Stimulated activated CD8-positive, alpha-beta memory T cell treated with anti-CD3 and anti-CD28 coated beads, Interleukin-15, amount 100 ng/mL, for 1 hour (primary cell): Measurements from ENCODE around the gene MRPS17.
"Not testable (repeated sequence)": the region's sequence is repeated elsewhere in the genome, so short reads cannot be mapped to it uniquely, and the experiment has no call there.

Experiments
- DNase-seq: peaks from one replicate; pipeline ENCODE4 v3.0.0-alpha.2; 2020; ENCODE audit warnings: low read depth

The MRPS17 gene

DNA sequence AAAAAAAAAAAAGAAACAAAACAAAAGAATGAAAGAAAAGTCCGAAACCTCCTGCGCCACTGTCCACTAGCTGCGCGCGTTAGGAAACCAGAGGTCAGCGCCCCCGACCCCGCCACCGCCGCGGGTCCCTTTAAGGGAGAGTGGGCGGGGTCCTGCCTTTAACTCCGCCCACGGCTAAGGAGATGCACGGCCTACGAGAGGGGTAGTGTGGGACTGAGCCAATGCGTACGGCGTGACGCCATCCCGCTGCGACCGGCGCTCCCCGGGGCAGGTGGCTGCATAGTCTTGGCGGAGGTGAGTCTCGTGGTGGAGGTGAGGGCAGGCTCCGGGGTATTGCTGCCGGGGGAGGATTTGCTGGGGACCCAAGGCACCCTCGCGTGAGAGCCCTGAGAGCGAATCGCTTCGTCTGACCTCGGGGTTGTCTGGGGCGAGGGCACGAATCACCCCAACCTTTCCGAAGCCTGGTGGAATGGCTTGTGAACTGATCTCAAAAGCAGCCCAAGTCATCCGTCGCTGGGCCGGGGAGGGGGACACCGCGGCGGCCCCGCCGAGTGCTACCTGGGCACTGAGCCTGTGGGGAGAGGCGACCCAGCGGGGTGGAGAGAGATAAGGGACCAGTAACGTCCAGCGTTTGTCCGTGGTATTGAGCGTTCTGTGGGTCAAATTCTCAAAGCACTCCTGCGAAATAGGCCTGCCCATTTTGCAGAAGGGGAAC is at the start of gene MRPS17:
Gene MRPS17 (plus strand): TSS at position 241 of the 715 bp plus-strand sequence. CDS start 1,319 bp downstream, outside the sequence.
- DNase-seq, result peak; percentile 80

DNA sequence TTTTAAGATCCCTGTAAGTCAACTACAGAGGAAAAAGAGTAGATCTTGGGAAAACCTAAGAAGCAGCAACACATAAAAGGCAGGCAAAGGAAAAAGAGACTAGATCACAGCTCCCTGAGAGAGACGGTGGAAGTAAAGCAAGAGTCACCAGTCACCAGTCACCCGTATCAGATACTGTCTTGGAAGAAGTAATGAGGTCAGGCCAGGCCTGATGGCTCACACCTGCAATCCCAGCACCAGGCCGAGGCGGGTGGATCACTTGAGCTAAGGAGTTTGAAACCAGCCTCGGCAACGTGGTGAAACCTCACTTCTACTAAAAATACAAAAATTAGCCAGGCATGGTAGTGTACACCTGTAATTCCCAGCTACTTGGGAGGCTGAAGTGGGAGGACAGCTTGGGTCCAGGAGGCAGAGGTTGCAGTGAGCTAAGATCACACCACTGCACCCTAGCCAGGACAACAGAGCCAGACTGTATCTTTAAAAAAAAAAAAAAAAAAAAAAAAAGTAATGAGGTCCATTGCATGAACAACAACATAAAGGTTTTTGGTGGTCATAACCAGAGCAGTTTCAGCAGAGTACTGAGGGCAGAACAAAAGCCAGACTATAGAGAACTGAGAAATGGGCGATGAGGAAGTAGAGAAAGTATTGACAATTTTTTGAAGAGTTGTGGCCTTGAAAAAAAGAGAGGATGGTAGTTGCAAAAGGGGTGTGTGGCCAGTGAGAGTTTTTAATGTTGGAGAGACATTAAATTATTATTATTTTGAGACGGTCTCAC is 47.5 kb upstream of the MRPS17 start:
- DNase-seq, result no peak

DNA sequence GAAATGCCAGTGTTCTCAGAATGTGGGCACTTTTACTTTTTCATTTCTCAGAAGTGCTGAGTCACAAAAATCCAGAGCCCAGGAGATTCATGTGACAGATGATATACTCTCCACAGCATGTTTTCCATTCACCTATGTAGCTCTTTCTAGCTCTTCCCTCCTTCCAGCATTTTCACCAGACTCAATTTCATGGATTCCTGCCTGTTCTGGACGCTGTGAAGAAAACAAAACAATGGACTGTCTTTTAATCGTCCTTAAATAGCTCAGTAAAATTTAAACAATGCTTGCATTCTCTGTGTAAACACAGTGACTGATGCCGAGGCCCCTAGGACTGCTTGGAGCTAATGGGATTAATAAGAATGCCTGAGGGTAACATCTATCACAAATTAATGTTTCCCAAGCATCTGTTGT is 38.9 kb upstream of the MRPS17 start:
- no peak for DNase-seq

DNA sequence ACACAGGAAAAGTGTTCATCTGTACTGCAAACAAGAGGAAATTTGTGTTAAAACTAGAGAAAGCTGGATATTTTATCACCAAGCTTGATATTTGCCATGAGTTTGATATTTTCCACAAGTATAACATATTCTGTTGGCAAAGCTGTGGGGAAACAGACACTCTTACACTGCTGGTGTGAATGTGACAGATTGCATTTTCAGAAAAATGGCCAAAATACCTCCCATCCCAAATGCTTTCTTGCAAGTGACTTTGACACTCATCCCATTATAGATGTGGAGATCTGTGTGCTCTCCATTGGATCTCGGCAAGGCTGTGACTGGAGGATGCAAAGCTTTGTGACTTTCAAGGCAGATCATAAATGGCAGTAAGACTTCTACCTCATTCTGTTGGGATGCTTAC is 33.9 kb upstream of the MRPS17 start:
- DNase-seq, result no peak

DNA sequence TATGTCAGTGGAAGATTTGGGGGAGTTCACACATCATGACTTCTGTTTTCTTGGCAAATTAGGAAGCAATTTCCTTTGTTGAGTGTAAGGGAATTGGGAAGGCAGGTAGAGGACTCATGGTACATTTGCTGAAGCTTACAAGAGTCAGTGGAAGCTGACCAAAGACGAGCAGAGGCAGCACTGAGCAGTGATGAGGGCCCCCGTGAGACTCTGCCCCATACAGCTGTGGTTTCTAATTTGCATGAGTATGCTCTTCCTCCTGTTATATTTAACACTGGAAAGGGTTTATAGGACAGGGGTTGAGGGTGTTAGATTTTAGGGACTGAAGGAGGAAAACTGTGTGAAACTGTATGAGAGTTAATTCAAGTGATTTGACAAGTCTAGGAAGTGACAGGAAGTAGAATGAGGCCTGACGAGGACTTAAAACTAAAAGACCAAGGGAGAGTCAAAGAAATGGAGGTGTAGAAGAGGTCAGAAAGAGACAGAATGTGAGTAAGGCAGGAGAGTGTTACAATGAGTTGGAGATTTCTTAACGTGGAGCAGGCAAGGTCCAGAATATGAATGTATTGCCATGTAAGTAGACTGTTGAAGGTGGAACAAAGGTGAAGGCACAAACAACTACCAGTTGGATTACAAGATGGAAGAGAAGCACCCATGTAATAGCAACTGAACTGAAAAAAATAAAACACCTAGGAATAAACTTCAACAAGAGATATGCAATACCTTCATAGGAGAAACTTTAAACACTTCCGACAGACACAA is 23.5 kb upstream of the MRPS17 start:
- no peak for DNase-seq

DNA sequence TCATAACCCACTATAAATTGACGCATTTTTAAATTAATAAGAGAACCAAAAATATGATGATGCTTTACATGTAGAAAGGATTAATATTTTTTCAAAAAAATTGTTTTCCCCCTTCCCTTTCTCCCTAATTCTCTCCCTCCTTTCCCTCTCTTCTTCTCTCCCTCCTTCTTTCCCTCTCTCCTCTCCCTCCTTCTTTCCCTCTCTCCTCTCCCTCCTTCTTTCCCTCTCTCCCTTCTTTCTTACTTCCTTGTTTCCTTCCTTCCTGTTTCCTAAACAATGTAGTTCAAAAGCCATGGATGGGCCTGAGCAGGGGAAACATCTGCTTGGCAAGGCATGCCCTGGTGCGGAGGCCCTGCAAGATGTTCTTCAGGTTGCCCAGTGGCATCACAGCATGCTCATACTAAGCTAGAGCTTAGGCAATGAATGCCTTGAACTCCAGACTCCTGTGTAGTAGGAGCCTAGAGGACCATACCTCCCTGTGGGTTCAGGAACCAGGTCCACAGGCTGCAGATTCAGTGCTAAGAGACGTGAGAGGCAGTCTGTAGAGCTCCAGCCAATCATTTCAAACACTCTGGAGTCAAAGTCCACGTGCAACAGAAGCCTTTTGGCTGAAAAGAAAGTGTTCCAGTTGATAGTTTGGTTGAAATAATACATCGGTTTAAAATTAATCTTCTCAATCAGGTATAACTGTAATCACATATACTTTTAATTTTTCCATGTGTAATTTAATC is 20.1 kb upstream of the MRPS17 start:
- DNase-seq, result no peak

DNA sequence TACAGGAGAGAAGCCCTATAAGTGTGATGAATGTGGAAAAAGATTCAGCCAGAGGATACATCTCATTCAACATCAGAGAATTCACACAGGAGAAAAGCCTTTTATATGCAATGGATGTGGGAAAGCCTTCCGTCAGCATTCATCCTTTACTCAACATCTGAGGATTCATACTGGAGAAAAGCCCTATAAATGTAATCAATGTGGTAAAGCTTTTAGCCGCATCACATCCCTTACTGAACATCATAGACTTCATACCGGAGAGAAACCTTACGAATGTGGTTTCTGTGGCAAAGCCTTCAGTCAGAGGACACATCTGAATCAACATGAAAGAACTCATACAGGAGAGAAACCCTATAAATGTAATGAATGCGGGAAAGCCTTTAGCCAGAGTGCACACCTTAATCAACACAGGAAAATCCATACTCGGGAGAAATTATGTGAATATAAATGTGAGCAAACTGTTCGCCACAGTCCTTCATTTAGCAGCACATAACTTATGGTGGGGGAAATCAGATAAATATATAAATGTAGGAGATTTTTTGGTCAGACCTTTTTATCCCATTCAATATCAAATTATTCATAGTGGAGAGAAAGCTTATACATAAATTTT is 12.1 kb upstream of the MRPS17 start:
- no peak for DNase-seq

DNA sequence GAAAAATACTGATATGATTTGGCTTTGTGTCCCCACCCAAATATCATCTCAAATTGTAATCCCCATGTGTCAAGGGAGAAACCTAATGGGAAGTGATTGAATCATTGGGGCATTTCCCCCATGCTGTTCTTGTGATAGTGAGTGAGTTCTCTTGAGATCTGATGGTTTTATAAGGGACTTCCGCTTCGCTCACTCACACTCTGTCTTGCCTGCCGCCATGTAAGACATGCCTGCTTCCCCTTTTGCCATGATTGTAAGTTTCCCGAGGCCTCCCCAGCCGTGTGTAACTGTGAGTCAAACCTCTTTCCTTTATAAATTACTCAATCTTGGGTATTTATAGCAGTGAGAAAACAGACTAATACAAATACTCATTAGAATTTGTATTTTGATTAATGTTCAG is 5.1 kb upstream of the MRPS17 start:
- DNase-seq, result no peak

DNA sequence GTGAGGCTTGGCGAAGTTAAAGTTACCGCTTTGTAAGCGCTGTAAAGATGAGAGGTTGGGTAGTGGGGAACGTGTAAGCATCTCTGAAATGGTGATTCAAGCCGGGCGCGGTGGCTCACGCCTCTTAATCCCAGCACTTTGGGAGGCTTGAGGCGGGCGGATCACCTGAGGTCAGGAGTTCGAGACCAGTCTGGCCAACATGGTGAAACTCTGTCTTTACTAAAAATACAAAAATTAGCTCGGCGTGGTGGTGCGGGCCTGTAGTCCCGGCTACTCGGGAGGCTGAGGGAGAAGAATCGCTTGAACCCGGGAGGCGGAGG is 635 bp downstream of the MRPS17 start:
- DNase-seq, result not testable (repeated sequence)

DNA sequence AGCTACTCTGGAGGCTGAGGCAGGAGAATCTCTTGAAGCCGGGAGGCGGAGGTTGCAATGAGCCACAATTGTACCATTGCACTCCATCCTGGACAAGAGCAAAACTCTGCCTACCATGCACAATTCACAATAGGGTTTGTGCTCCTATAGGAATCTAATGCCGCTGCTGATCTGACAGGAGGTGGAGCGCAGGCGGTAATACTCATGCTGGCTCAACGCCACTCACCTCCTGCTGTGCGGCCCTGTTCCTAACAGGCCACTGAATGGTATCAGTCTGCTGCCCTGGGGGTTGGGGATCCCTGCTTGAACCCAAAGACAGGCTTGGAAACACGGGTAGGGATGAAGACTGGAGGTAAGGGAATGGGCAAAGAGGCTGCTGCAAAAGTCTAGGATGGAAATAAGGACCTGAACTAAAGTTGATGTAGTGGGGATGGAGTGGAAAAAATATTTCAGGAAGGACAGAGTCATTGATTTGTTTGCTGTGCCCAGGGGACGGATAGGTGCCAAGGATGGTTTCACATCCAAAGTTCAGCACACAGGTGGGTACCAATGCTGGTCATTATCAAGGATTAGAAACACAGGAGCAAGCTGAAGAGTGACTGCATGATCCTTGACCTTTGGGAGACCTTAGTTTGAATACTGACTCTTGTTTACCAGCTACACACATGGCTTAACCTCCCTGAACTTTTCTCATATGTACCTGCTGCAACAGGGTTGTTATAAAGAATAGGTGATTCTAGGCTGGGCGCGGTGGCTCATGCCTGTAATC is 2.2 kb downstream of the MRPS17 start:
- DNase-seq, result no peak

DNA sequence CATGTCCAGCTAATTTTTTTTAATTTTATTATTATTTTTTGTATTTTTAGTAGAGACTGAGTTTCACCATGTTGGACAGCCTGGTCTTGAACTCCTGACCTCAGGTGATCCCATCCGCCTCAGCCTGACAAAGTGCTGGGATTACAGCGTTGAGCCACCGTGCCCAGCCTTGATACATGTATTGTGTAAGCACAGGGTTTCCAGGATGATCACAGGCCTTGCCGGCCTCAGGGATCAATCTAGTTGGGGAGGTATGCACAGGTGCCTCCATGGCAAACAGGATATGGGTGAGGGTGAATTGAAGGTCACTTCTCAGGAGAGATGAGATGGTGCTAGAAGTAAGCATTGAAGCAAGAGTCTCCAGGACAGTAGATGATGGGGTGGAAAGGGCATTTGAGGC is 5.5 kb downstream of the MRPS17 start:
- no peak for DNase-seq

DNA sequence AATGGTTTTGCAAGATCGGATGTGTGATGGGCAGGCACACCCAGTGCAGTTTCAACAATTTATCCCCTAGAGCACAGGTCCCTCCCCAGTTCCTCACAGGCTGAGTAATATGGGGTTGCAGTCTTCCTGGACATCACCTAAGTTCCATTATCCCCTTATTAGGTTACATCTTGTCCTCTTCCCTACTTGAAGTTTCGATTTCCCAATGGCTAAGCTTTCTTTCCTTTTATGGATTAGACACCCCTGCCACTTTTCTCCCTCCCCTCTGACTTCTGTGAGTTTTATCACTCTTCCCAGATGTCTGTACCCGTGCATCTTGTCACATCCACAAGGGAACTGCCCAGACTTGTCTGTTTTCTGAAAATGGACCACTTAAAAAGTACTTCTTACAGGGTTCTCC is 10.3 kb downstream of the MRPS17 start:
- DNase-seq, result no peak

DNA sequence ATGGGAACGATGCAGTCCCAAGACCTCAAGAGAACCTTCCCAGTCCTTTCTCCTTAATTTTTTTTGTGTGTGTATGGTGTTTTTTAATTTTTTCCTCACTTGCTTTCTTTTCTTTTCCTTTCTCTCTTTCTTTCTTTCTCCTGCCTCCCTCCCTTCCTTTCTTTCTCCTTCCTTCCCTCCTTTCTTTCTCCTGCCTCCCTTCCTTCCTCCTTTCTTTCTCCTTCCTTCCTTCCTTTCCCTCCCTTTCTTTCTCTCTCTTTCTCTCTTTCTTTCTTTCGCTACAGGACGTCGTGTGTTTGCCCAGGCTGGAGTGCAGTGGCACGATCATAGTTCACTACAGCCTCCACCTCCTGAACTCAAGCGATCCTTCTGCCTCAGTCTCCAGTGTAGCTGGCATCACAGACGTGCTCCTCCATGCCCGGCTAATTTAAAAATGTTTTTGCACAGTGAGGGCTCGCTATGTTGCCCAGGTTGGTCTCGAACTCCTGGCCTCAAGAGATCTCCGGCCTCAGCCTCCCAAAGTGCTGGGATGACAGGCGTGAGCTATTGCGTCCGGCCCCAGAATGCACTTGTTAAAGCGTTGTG is 12.0 kb downstream of the MRPS17 start:
- no peak for DNase-seq

DNA sequence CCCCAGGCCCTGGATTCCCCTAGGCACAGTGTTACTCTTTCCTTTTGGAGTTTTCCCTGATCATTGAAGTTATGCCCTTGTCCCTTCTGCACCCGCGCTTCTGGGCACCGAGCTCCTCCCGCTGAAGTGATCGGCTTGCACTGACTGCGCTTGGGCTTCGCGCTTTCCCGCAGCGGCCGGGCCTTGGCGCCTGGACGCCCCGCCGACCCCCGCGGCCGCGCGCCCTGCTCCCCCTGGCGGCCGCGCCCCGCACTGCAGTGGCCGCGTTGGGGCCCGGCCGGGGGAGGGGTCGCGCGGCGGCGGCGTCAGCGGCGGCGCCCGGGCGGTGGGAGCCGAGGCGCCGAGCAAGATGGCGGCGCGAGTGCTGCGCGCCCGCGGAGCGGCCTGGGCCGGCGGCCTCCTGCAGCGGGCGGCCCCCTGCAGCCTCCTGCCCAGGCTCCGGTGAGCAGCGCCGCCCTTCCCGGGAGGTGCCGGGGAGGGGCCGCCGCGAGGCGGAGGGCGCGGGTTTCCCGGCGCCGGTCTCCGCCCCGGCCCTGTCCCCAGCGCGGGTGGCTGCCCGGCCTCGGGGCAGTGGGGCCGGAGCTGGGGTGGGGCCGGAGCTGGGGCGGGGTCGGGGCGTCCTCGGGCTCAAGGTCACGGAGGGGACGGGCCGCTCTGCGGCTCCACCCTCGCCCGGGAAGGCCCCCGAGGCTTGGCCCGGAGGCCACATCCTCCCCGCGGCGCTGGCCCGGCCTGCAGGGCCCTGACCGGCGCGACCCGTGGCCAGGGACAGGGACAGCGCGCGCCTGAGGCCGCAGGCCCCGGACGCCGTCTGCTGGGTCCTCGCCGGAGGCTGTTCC is 12.8 kb downstream of the MRPS17 start, which contains the start of gene NIPSNAP2:
Gene NIPSNAP2 (plus strand): TSS at position 325 of the 839 bp plus-strand sequence. CDS start 25 bp downstream, at position 350.
- DNase-seq, result no peak

DNA sequence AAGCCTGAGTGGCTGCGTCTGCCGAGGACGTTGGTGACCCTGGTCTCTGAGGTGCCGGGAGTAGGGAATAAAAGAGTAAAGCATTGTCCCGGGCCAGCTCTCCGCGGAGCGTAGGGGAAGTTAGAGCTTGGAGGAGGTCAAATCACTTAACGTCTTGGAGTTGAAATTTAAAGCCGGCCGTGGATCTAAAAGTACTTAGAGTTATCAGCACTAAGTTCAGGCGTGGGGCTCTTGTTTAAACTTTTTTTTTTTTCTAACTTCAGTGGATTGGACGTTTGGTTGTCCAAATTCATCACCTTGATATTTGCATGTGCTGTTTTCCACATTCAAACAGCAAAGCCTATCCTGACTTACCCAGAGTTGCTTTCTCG is 13.4 kb downstream of the MRPS17 start:
- no peak for DNase-seq

DNA sequence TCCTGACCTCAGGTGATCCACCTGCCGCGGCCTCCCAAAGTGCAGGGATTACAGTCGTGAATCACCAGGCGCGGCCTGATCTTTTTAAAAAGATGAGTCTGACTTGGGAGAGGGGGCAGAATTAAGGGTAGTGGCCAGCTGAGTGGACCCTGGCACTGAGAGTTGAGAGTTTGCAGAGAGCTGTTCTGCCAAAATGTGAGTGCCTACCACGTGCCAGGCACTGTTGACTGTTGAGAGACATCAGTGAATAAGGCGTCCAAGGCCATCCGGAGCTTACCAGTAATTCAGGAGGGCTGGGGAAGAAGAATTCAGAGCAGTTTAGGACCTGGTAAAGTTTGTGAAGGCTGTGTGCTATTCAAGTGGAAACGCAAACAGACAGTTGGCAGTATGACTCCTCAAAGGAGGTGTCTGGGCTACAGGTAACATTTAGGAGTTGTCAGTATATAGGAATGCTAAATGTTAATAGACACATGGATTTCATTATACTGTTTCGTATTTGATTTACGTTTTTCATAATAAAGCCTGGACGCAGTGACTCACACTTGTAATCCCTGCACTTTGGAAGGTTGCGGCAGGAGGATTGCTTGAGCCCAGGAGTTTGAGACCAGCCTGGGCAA is 14.2 kb downstream of the MRPS17 start:
- DNase-seq, result no peak

DNA sequence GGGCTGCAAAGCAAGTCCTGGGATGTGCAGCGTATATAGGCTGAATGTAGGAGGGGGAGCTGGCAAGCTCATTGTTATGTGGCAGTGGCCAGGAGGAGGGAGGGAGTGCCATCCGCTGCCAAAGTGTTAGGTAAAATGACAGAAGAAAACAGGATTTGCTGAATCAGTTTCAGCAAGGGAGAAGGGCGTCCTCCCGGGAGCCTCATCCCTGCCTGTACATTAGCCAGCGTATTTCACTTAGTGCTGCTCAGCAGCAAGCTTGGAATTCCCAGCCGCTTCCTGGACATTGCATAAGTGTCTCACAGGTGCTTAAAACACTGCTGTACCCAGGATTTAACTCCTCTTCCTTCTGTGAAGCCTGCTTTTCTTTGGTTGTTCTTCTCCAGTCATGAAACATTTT is 15.2 kb downstream of the MRPS17 start:
- DNase-seq, result no peak

DNA sequence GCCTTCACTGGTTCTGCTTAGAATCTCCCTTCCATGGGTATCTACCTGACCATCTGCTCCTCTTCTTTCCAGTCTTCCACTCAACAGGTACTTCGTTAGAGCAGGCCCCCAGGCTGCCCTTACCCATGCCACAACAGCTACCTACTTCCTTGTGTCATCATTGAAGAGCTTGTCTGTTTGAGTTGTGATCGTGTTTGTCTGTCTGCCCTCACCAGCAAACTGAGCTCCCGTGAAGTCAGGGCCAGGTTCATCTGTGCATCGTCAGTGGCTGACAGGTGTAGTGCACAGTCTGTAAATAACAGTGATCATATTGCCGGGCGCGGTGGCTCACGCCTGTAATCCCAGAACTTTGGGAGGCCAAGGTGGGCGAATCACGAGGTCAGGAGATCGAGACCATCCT is 17.7 kb downstream of the MRPS17 start:
- DNase-seq, result no peak

DNA sequence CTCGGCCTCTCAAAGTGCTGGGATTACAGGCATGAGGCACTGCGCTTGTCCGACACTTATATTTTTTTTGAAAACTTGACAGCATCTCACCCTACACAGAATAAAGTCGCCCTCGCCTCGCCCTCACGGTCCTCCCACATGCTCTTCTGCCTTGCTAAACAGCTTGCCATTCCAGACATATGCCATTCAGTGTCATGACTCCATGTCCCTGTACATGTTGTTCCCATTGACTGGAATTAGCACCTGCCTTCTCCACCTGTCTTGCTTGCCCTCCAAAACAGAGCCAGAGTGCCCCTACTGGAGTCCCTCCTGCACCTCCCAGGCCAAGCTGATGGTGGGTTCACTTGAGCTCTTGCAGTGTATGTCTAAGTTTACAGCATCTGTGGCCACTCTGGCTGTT is 18.9 kb downstream of the MRPS17 start:
- DNase-seq, result no peak
